ENCODE data around the gene SCNN1A. TPM values are rescaled to one million over a fixed set of nuclear protein-coding genes. Genes with fewer than 3 reads are reported as not detected.

Gene SCNN1A
- total RNA-seq, 1 donor from 2014 or later: 16.8 TPM

DNA sequence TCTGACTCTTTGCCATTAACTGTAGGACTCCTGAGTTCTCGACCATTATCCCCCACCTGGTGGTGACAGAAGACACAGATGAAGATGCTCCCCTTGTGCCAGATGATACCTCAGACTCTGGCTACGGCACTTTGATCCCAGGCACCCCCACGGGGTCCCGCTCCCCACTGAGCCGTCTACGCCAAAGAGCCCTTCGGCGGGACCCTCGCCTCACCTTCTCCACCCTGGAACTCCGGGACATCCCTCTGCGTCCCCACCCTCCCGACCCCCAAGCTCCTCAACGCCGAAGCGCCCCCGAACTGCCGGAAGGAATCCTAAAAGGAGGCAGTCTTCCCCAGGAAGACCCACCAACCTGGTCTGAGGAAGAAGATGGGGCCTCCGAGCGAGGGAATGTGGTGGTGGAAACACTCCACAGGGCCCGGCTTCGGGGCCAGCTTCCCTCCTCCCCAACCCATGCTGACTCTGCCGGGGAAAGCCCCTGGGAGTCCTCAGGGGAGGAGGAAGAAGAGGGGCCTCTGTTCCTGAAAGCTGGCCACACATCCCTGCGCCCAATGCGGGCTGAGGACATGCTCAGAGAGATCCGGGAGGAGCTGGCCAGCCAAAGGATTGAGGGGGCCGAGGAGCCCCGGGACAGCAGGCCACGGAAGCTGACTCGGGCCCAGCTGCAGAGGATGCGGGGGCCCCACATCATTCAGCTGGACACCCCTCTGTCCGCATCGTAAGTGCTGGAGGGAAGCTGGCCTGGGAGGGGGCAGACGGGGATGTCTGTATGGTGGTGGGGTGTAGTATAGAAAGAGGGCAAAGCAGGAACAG, 47.9 kb downstream of the SCNN1A start:
- ATAC-seq: peak; percentile 18
- intact Hi-C loops (cut with DNase I): no loop called here
- no peak for DNase-seq (ENCODE audit: low spot score)

DNA sequence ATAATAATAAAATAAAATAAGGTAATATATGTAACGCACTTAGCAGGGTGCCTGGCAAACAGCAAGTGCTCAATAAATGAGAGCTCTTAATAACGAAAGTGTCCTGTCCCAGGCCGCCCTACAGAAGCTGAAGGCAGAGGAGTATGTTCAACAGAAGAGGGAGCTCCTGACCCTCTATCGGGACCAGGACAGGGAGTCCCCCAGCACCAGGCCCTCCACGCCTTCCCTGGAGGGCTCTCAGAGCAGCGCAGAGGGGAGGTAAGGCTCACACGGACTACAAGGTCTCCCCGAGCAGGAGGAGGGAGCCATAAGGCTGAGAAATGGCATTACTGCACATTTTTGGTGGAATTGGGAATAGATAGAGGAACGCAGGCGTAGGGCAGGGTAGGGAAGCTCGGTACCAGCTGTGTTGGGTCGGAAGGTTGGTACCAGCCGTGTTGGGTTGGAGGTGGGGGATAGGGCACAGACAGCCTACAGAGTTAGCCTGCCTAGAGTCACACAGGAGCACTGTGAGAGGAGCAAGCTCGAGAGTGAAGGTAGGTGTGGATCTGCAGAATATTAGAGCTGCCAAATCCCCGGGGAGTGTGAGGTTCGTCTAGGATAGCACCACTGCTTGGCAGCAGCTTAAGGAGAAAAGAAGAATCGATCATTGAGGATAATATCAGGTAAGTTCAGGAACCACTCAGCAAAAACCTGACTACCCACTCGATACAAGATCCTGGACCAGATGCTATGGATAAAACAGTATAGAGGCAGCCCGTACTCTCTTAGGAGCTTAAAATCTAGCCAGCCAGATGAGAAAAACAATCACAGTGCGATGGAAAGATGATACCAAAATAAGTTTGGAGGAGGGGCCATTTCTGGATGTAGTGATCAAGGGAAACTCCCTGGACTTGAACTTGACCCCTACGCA, 48.8 kb downstream of the SCNN1A start:
- DNase-seq (ENCODE audit: low spot score): no peak
- intact Hi-C loops (cut with DNase I): no loop called here
- peak; percentile 69 for ATAC-seq

- DNase-seq (ENCODE audit: low spot score) (no peak), ATAC-seq (no peak)
- intact Hi-C loops (cut with DNase I): no loop called here
Measured at GRCh38 chr12:6324936-6325750, 50.2 kb downstream of the SCNN1A start.

GRCh38 chr12:6323995-6324711, 51.2 kb downstream of the SCNN1A start:
- intact Hi-C loops (cut with DNase I): no loop called here
- DNase-seq (ENCODE audit: low spot score) (no peak), ATAC-seq (no peak)

- ATAC-seq: peak; percentile 56
- intact Hi-C loops (cut with DNase I): no loop called here
- DNase-seq (ENCODE audit: low spot score): no peak
Measured at GRCh38 chr12:6323340-6323994, 51.9 kb downstream of the SCNN1A start.

GRCh38 chr12:6322969-6323339, 52.4 kb downstream of the SCNN1A start:
- intact Hi-C loops (cut with DNase I): no loop called here
- peak; percentile 0 for ATAC-seq
- DNase-seq (ENCODE audit: low spot score): no peak

GRCh38 chr12:6322352-6322751, 53.0 kb downstream of the SCNN1A start:
- ATAC-seq (no peak), DNase-seq (ENCODE audit: low spot score) (no peak)
- intact Hi-C loops (cut with DNase I): no loop called here

- intact Hi-C loops (cut with DNase I): no loop called here
- ATAC-seq (no peak), DNase-seq (ENCODE audit: low spot score) (no peak)
Measured at GRCh38 chr12:6321905-6322304, 53.5 kb downstream of the SCNN1A start.

DNA sequence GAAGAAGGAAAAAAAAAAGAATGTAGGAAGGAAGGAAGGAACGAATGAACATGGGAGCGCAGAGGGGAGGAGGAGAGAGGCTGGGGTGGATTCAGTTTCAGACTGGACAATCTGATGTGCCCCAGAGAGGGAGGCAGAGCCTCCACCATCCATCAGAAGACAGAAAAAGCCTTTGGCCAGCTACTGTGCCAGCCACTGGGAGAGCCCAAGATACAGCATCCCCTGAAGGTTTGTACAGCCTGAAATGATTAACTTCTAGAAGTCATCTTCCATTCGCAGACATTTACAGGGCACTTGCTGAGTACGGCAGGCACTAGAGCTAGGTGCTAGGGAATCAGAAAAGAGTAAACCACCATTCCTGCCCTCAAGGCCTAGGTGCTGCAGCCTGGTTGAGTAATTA, 55.9 kb downstream of the SCNN1A start:
- DNase-seq (ENCODE audit: low spot score) (no peak), ATAC-seq (no peak)
- intact Hi-C loops (cut with DNase I): no loop called here

DNA sequence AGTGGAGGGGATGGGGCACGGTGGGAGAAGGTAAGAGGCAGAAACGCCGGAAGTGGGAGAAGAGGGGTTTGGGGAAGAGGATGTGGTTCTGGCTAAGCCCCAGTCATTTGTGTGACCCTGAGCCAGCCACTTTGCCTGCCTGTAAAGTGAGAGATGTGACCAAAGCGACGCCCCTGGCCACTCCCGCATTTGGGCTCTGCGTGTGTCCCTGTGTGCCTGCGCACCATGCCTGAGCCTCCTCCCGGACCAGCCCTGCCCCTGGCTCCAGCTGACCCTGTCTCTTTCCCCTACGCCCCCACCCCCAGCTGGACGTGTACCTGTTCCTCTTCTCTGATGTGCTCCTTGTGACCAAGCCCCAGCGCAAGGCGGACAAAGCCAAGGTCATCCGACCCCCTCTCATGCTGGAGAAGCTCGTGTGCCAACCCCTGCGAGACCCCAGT, 56.9 kb downstream of the SCNN1A start:
- intact Hi-C loops (cut with DNase I): no loop called here
- no peak for DNase-seq (ENCODE audit: low spot score)

DNA sequence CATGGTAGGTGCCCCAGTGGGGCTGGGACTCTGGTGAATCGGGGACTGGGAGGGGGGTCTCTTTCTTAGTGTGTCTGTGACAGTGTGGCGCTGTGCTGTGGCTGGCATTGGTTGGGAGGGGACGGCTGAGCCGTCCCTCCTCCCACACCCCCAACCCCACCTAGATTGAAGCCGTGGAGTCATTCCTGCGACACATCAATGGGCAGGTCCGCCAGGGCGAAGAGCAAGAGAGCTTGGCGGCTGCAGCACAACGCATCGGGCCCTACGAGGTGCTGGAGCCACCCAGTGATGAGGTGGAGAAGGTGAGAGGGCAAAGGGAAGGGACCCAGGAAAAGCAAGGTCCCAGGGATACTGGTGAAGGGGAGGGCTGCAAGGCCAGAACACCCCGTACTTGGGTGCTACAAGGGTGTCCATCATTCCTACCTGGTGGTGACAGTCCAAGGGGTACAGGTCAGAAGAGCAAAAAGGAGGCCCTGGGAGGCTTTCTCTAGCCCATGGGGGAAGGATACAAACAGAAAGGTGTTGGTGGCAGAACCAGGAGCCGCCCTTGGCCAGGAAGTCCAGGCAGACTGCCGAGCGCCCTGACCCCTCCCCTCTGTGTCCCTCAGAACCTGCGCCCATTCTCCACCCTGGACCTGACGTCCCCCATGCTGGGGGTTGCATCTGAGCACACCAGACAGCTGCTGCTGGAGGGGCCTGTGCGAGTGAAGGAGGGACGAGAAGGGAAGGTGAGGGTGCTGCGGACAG, 57.5 kb downstream of the SCNN1A start:
- DNase-seq (ENCODE audit: low spot score) (no peak), ATAC-seq (no peak)
- intact Hi-C loops (cut with DNase I): no loop called here

More for the DNA sequence above, 56.9 kb downstream of the SCNN1A start:
- ATAC-seq: no peak

GRCh38 chr12:6316921-6317692, 58.3 kb downstream of the SCNN1A start:
- ATAC-seq: peak; percentile 14
- intact Hi-C loops (cut with DNase I): no loop called here
- no peak for DNase-seq (ENCODE audit: low spot score)

- no peak for DNase-seq (ENCODE audit: low spot score)
- no peak for ATAC-seq
- intact Hi-C loops (cut with DNase I): no loop called here
Measured at GRCh38 chr12:6315704-6316597, 59.4 kb downstream of the SCNN1A start.

- intact Hi-C loops (cut with DNase I): no loop called here
- ATAC-seq (no peak), DNase-seq (ENCODE audit: low spot score) (no peak)
Measured at GRCh38 chr12:6315184-6315583, 60.2 kb downstream of the SCNN1A start.

GRCh38 chr12:6314776-6315175, 60.6 kb downstream of the SCNN1A start:
- no peak for DNase-seq (ENCODE audit: low spot score)
- intact Hi-C loops (cut with DNase I): no loop called here
- no peak for ATAC-seq

Measured in sciatic nerve (tissue), 2 donors.